ENCODE data around the gene DOK7.

The DOK7 gene

GRCh38 chr4:3485886-3486540 lies 22.9 kb downstream of the DOK7 start:
- no peak for TF ChIP-seq CTCF (IDR thresholded peaks at IDR 0.05; ENCODE audit: low read length, missing control alignments)
- DNase-seq (ENCODE audit: low read depth), result no peak
- no peak overlapping the region for H3K4me3 ChIP-seq (replicated peaks; ENCODE audit: low read depth, low read length)

- no peak overlapping the region for H3K4me3 ChIP-seq (replicated peaks; ENCODE audit: low read depth, low read length)
- no peak for TF ChIP-seq CTCF (IDR thresholded peaks at IDR 0.05; ENCODE audit: low read length, missing control alignments)
Observed at GRCh38 chr4:3486541-3487540, 23.7 kb downstream of the DOK7 start.

GRCh38 chr4:3487861-3488260 lies 24.8 kb downstream of the DOK7 start:
- TF ChIP-seq CTCF (IDR thresholded peaks at IDR 0.05; ENCODE audit: low read length, missing control alignments), result no peak
- DNase-seq (ENCODE audit: low read depth), result no peak
- H3K4me3 ChIP-seq (replicated peaks; ENCODE audit: low read depth, low read length), result no peak overlapping the region

More at GRCh38 chr4:3486541-3487540, 23.7 kb downstream of the DOK7 start:
- DNase-seq (ENCODE audit: low read depth), result no peak

GRCh38 chr4:3488820-3489219 lies 25.7 kb downstream of the DOK7 start:
- H3K4me3 ChIP-seq (replicated peaks; ENCODE audit: low read depth, low read length), result no peak overlapping the region
- no peak for TF ChIP-seq CTCF (IDR thresholded peaks at IDR 0.05; ENCODE audit: low read length, missing control alignments)
- DNase-seq (ENCODE audit: low read depth), result no peak

- H3K4me3 ChIP-seq (replicated peaks; ENCODE audit: low read depth, low read length), result no peak overlapping the region
- no peak for DNase-seq (ENCODE audit: low read depth)
- no peak for TF ChIP-seq CTCF (IDR thresholded peaks at IDR 0.05; ENCODE audit: low read length, missing control alignments)
Observed at GRCh38 chr4:3489451-3489962, 26.4 kb downstream of the DOK7 start.

GRCh38 chr4:3491681-3492405 lies 28.7 kb downstream of the DOK7 start:
- peak; percentile 28 for DNase-seq (ENCODE audit: low read depth)
- TF ChIP-seq CTCF (IDR thresholded peaks at IDR 0.05; ENCODE audit: low read length, missing control alignments), result no peak
- H3K4me3 ChIP-seq (replicated peaks; ENCODE audit: low read depth, low read length), result no peak overlapping the region
